NCI-H526 treated with DMSO at 0.1 percent for 48 hours (cell line): Measurements from ENCODE around the gene BEND5.

Experiments
- DNase-seq: peaks from one replicate; lab custom pipeline; 2025; lab: John Stamatoyannopoulos, UW

The BEND5 gene

GRCh38 chr1:48776393-48777218, at the start of gene BEND5:
Gene BEND5 (minus strand): TSS chr1:48776891. CDS start chr1:48776831, 60 bp downstream.
- DNase-seq = peak; percentile 31

GRCh38 chr1:48823168-48823567, 46.5 kb upstream of the BEND5 start:
- DNase-seq = no peak

- no peak for DNase-seq
Observed at GRCh38 chr1:48820491-48820890, 43.8 kb upstream of the BEND5 start.

GRCh38 chr1:48817505-48818114, 40.9 kb upstream of the BEND5 start:
- DNase-seq = peak; percentile 3

GRCh38 chr1:48810740-48811139, 34.0 kb upstream of the BEND5 start:
- no peak for DNase-seq

- DNase-seq = no peak
Observed at GRCh38 chr1:48808496-48808895, 31.8 kb upstream of the BEND5 start.

GRCh38 chr1:48807554-48808260, 31.0 kb upstream of the BEND5 start:
- no peak for DNase-seq

GRCh38 chr1:48803474-48803873, 26.8 kb upstream of the BEND5 start:
- DNase-seq = no peak

GRCh38 chr1:48794816-48795215, 18.1 kb upstream of the BEND5 start:
- no peak for DNase-seq

GRCh38 chr1:48793863-48794262, 17.2 kb upstream of the BEND5 start:
- DNase-seq = no peak

GRCh38 chr1:48792961-48793360, 16.3 kb upstream of the BEND5 start:
- DNase-seq = no peak

GRCh38 chr1:48790397-48790796, 13.7 kb upstream of the BEND5 start:
- no peak for DNase-seq

GRCh38 chr1:48789903-48790302, 13.2 kb upstream of the BEND5 start:
- DNase-seq = no peak

- DNase-seq = no peak
Observed at GRCh38 chr1:48785869-48786268, 9.2 kb upstream of the BEND5 start.

- DNase-seq = no peak
Observed at GRCh38 chr1:48784301-48784700, 7.6 kb upstream of the BEND5 start.

GRCh38 chr1:48777219-48777895, 666 bp upstream of the BEND5 start:
- no peak for DNase-seq

- no peak for DNase-seq
Observed at GRCh38 chr1:48775831-48776392, 779 bp downstream of the BEND5 start.

- DNase-seq = no peak
Observed at GRCh38 chr1:48773133-48773532, 3.6 kb downstream of the BEND5 start.

GRCh38 chr1:48772211-48772610, 4.5 kb downstream of the BEND5 start:
- DNase-seq = no peak

- no peak for DNase-seq
Observed at GRCh38 chr1:48771561-48771960, 5.1 kb downstream of the BEND5 start.

- no peak for DNase-seq
Observed at GRCh38 chr1:48767975-48768510, 8.6 kb downstream of the BEND5 start.

- no peak for DNase-seq
Observed at GRCh38 chr1:48765335-48765734, 11.4 kb downstream of the BEND5 start.
